T follicular helper cell (primary cell): ENCODE data around the gene CTRB1.
"Not testable (repeated sequence)": the region's sequence is repeated elsewhere in the genome, so short reads cannot be mapped to it uniquely, and the experiment has no call there.

Source experiments
- DNase-seq: peaks from one replicate; pipeline ENCODE4 v3.0.0-alpha.2; 2020; ENCODE audit warnings: low read depth

The CTRB1 gene

GRCh38 chr16:75204410-75204758 lies 14.4 kb upstream of the CTRB1 start:
- DNase-seq = no peak

DNA sequence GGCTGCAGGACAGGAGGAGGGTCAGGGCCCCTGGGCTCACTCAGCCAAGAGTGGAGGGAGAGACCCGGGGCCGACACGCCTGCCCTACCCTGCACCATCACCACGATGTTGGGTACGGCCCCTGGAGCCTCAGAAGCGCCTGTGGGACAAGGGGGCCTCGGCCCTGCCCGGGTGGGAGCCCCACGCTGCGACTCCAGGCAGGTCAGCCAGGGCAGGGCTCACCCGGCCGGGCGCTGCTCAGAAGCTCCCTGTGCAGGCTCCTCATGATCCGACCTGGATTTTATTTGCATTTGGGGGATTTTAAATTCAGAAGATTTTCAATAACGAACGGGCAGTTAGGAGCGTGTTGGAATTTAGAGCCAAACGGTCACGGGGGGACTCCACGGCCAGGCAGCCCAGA lies 13.9 kb upstream of the CTRB1 start:
- DNase-seq = not testable (repeated sequence)

DNA sequence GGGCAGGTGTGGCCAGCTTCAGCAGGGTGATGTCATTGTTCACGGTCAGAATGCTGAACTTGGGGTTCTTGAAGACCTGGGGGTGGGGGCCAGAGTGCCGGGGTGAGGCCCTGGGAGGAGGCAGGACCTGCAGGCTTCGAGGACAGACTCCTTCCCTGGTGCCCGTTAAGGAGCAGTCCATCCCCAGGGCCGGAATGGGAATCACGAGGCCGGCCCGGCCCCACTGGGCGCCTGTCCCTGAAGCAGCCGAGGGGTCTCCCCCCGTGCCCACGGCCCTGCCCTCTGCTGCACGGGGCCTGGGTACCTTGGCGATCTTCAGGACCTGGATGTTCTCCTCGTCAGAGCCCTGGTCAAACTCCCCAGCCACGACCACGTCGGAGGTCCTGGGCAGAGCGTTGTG lies 13.3 kb upstream of the CTRB1 start:
- not testable (repeated sequence) for DNase-seq

DNA sequence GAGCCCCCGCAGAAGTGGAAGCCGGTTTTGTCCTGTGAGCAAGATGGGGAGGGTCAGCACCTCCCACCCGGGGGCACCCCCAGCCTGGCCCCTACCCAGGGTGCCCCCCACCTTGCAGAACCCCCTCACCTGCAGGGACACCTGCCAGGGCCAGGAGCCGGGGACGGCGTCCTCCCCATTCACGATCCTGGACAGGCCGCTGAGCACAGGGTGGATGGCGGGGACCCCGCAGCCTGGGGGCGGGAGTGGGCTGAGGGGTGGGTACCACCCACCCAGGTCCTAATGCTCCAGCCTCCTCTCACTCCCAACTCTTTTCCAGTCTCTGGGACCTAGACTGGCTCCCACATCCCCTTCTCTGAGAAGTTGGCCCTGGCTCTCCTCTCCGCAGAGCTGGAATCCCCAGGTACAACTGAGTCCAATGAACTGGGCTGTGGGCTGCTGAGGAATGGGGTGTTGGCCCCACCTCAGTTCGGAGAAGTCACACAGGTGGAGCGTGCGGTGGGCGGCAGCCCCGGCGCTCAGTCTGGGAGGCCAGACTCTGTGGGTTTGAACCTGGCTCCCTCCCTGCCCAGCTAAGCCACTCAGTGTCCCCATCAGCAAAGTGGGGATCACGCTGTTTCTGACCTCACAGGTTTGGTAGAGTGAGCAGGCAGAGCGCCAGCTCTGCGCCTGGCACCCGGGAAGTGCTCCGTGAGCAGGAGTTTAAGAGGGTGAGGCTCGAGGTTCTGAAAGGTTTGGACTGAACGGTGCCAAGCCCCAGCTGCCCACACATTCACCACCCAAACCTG lies 12.6 kb upstream of the CTRB1 start:
- DNase-seq = not testable (repeated sequence)

DNA sequence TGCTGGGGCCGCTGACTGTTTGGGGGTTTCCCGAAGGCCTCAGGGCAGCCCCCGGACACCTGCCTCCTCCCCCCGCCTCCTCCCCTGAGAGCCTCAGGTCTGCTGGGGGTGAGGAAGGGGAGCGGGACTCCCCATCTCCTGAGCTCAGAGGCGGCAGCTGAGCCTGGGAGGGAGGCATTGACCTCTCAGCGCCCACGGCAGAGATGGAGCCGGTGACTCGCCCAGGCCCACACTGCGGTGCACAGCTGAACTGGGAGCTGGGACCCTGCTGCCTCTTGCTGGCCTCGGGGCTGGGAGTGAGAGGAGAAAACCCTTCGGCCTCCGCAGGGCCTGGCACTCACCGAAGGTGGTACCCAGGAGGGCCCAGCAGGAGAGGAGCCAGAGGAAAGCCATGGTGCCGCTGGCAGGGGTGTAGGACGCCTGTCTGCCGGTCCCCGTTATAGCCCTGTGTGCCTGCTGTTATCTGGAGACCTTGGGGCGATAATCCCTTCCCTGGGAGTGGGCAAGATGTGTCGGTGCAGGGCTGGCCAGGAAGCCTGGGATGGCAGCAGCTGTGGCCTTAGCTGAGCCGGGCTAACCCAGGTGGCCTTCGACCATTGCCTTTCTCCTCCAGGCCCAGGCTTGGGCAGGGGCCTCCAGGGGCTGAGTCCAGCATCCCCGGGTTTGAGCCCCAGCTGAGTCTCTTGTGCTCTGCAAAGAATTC lies 11.9 kb upstream of the CTRB1 start, which contains the start of gene CTRB2:
TSS of gene CTRB2 (minus strand) at position 413 of the 703 bp plus-strand sequence. CDS start at position 393, 20 bp downstream.
- no peak for DNase-seq

- DNase-seq = no peak
These were observed 11.0 kb upstream of the CTRB1 start for GRCh38 chr16:75207831-75208230.

DNA sequence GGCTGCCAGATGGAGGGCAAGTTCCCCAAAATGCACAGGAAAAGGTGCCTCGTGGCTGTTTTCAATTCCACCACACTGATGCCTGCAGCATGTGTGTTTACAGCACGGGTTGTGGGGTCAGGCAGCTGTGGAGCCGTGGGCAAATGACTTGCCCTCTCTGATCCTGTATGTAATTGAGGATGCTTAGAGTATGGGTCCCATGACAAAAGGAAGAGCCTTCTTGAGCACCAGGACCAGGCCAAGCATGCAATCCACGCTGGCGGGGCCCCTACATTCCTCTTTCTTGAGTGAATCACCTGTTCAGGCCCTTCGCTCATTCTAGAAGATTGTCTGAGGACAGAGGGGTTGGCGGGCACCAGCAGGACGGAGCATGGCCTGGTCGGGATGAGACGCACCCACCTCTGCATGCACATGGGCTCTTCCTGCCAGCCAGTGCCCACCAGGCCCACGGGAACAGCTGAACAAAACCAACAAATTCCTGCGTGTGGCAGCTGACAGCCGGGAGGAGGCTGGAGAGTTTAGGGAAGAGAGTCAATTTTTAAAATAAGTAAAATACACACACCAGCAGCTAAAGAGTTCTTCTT lies 10.5 kb upstream of the CTRB1 start:
- no peak for DNase-seq

DNA sequence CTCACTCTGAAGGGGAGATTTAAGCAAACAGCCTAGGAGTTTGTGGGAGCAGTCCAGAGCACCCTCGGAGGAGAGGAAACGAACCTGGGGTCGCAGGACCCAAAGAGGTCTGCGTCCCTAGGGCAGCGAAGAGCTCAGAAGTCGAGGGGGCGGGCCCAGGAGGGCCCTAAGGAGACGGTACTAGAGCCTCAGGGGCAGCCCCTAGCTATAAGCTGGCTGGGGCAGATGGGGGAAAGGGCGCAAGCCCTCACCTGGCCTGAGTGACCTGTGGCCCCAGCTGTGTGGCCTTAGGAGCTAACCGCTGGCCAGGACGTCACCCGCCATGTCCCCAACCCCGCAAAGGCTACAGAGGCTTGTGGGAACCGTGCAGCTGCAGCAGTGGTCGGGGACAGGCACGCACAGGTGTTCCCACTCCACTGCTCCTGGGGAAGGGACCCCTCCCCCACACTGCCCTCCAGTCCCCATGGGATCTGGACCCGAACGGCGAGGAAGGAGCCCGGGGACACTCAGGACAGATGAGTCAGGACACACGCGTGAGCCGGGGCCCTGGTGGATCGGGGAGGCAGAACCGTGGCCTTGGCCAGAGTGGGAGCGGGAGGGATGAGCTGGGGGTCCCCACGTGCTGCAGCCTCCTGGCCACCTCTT lies 9.8 kb upstream of the CTRB1 start:
- no peak for DNase-seq

DNA sequence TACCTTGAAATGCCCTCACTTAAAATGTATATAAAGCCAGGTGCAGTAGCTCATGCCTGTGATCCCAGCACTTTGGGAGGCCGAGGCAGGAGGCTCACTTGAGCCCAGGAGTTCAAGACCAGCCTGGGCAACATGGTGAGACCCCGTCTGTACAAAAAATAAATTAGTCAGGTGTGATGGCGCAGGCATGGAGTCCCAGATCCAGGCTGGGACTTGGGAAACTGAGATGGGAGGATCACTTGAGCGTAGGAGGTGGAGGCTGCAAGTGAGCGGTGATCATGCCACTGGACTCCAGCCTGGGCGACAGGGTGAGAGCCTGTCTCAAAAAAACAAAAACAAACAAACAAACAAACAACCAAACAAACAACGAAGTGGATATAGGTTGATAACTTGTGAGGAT lies 9.3 kb upstream of the CTRB1 start:
- not testable (repeated sequence) for DNase-seq

DNA sequence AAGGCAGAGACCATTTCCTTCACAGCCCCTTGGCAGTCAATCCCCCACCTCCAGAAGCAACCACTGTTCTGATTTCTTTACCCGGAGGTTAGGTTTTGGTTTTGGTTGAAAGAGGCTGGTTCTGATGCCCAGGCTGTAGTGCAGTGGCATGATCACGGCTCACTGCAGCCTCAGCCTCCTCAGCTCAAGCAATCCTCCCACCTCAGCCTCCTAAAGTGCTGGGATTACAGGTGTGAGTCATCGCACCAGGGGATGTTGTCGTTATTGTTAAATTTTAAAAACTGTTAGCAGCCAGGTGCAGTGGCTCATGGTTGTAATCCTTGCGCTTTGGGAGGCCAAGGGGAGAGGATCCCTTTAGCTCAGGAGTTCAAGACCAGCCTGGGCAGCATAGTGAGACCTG lies 8.8 kb upstream of the CTRB1 start:
- no peak for DNase-seq

GRCh38 chr16:75211286-75211685 lies 7.5 kb upstream of the CTRB1 start:
- not testable (repeated sequence) for DNase-seq

DNA sequence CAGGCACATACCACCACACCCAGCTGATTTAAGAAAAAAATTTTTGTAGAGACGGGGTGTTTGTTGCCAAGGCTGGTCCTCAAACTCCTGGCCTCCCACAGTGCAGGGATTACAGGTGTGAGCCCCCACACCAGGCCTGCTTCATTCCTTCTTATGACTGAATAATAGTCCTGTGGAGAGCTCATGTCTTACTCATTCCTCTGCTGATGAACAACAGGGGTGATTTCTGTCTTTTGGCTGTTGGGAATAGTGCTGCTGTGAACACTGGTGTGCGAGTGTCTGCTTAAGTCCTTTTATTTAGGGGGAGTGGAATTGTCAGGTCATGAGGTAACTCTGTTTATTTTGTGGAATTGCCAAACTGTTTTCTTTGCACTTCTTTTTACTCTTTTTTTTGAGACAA lies 2.7 kb upstream of the CTRB1 start:
- no peak for DNase-seq

DNA sequence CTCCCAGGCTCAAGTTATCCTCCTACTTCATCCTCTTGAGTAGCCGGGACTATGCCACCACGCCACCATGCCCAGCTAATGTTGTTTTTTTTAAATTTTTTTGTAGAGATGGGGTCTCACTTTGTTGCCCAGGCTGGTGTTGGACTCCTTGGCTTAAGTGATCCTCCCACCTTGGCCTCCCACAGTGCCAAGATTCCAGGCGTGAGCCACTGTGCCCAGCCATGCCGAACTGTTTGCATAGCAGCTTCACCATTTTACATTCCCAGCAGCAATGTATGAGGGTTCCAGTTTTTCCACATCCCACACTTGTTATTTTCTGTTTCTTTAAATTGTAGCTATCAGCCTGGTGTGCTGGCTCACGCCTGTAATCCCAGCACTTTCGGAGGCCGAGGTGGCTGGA lies 2.2 kb upstream of the CTRB1 start:
- DNase-seq = no peak

GRCh38 chr16:75217389-75217851 lies 1.4 kb upstream of the CTRB1 start:
- no peak for DNase-seq

DNA sequence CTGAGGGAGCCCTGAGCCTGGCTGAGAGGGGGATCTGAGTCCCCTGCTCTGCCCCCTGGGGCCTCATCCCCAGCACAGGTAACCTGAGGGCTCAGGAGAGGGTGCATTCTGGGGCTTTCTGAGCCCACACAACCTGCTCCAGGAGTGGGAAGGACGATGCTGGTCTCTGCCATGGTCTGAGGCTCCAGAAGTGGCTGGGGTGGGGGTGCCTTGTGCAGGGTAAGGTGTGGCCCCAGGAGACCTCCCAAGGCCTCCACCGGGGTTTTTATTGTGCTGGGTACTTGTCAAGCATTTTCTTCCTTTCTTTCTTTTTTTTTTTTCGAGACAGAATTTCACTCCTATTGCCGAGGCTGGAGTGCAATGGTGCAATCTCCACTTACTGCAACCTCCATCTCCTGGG lies 300 bp downstream of the CTRB1 start:
- DNase-seq = no peak

DNA sequence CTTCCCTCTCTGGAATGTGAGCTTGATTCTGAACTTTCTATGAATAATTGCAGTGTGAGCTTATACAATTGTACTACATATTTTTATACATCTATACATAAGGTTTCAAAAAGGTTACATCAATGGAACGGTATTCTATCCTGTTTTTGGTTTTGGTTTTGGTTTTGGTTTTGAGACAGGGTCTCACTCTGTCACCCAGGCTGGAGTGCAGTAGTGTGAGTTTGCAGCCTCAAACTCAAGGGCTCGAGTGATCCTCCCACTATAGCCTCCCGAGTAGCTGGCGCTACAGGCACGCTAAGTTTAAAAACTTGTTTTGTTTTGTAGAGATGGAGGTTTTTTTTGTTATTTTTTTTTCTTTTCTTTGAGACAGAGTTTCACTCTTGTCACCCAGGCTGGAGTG lies 1.1 kb downstream of the CTRB1 start:
- no peak for DNase-seq

- no peak for DNase-seq
These were observed 3.5 kb downstream of the CTRB1 start for GRCh38 chr16:75222271-75222783.

DNA sequence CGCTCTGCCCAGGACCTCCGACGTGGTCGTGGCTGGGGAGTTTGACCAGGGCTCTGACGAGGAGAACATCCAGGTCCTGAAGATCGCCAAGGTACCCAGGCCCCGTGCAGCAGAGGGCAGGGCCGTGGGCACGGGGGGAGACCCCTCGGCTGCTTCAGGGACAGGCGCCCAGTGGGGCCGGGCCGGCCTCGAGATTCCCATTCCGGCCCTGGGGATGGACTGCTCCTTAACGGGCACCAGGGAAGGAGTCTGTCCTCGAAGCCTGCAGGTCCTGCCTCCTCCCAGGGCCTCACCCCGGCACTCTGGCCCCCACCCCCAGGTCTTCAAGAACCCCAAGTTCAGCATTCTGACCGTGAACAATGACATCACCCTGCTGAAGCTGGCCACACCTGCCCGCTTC lies 4.3 kb downstream of the CTRB1 start:
- not testable (repeated sequence) for DNase-seq

GRCh38 chr16:75224306-75225082 lies 5.7 kb downstream of the CTRB1 start:
- DNase-seq = no peak

DNA sequence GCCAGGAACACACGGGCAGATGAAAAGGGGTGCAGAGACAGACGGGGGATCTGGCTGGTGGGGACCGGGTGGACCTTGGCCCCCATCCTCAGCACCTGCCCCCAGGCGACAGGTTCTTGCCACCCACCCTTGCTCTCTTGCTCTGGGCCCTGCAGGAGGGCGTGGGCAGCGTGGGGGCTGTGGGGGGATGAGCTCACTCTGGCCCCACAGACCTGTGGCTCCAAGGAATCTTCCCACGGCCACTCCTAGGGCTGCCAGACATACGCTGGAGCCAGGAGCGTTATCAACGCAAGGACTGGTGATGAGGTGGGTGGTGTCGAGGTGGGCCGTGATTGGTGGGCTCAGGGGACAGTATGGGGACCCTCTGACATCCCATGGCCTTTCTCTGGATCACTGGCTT lies 6.3 kb downstream of the CTRB1 start:
- DNase-seq = no peak
